DMS79 treated with DMSO at 0.1 percent for 48 hours (cell line): ENCODE data around the gene C3orf38.
"Not testable (repeated sequence)": the region's sequence is repeated elsewhere in the genome, so short reads cannot be mapped to it uniquely, and the experiment has no call there.

ENCODE experiments used
- DNase-seq: peaks from one replicate; lab custom pipeline; 2025; lab: John Stamatoyannopoulos, UW

C3orf38 gene

GRCh38 chr3:88166419-88166971, 16.7 kb downstream of the C3orf38 start:
- DNase-seq: no peak

GRCh38 chr3:88167173-88167572, 17.4 kb downstream of the C3orf38 start:
- no peak for DNase-seq

GRCh38 chr3:88167704-88168103, 17.9 kb downstream of the C3orf38 start:
- no peak for DNase-seq

- no peak for DNase-seq
These were observed 18.4 kb downstream of the C3orf38 start for GRCh38 chr3:88168171-88168570.

- DNase-seq: peak; percentile 6
These were observed 30.7 kb downstream of the C3orf38 start for GRCh38 chr3:88180398-88180999.

GRCh38 chr3:88182165-88182918, 32.6 kb downstream of the C3orf38 start:
- DNase-seq: not testable (repeated sequence)

- no peak for DNase-seq
These were observed 38.7 kb downstream of the C3orf38 start for GRCh38 chr3:88188436-88188835.

GRCh38 chr3:88189361-88189810, 39.6 kb downstream of the C3orf38 start:
- DNase-seq: no peak

GRCh38 chr3:88191872-88192409, 42.2 kb downstream of the C3orf38 start:
- DNase-seq: no peak

GRCh38 chr3:88192631-88193030, 42.9 kb downstream of the C3orf38 start:
- no peak for DNase-seq

- no peak for DNase-seq
These were observed 46.2 kb downstream of the C3orf38 start for GRCh38 chr3:88195951-88196434.

GRCh38 chr3:88198121-88198520, 48.4 kb downstream of the C3orf38 start:
- no peak for DNase-seq

GRCh38 chr3:88203642-88204055, 53.9 kb downstream of the C3orf38 start:
- peak; percentile 11 for DNase-seq
